GM12872 (cell line): Measurements from ENCODE around the gene TMPRSS6.

Source experiments
- CTCF ChIP-seq: IDR thresholded peaks from 3 replicates; pipeline ENCODE4 v1.5.1; 2011; ENCODE audit warnings: low read depth, mild to moderate bottlenecking, low read length, moderate library complexity; ENCODE audit not compliant: insufficient read depth

TMPRSS6 gene

GRCh38 chr22:37128555-37129281 lies 19.2 kb upstream of the TMPRSS6 start:
- no peak for TF ChIP-seq CTCF

- TF ChIP-seq CTCF = no peak
These were observed 17.9 kb upstream of the TMPRSS6 start for GRCh38 chr22:37127350-37127878.

- TF ChIP-seq CTCF = peak; percentile 58
These were observed 17.4 kb upstream of the TMPRSS6 start for GRCh38 chr22:37126882-37127281.

- TF ChIP-seq CTCF = no peak
These were observed 16.9 kb upstream of the TMPRSS6 start for GRCh38 chr22:37126383-37126782.

GRCh38 chr22:37123649-37124048 lies 14.1 kb upstream of the TMPRSS6 start:
- no peak for TF ChIP-seq CTCF

GRCh38 chr22:37122598-37123180 lies 13.2 kb upstream of the TMPRSS6 start:
- TF ChIP-seq CTCF = no peak

- peak; percentile 33; the same call in 1 of the 3 replicates for TF ChIP-seq CTCF
These were observed 12.5 kb upstream of the TMPRSS6 start for GRCh38 chr22:37121887-37122591.
